RKO (cell line): ENCODE measurements around the gene POLR2C.
"Not testable (repeated sequence)": the region's sequence is repeated elsewhere in the genome, so short reads cannot be mapped to it uniquely, and the experiment has no call there.

ENCODE experiments used
- DNase-seq: peaks from one replicate; pipeline ENCODE4 v3.0.0-alpha.2; 2016; ENCODE audit warnings: low spot score

Gene POLR2C

DNA sequence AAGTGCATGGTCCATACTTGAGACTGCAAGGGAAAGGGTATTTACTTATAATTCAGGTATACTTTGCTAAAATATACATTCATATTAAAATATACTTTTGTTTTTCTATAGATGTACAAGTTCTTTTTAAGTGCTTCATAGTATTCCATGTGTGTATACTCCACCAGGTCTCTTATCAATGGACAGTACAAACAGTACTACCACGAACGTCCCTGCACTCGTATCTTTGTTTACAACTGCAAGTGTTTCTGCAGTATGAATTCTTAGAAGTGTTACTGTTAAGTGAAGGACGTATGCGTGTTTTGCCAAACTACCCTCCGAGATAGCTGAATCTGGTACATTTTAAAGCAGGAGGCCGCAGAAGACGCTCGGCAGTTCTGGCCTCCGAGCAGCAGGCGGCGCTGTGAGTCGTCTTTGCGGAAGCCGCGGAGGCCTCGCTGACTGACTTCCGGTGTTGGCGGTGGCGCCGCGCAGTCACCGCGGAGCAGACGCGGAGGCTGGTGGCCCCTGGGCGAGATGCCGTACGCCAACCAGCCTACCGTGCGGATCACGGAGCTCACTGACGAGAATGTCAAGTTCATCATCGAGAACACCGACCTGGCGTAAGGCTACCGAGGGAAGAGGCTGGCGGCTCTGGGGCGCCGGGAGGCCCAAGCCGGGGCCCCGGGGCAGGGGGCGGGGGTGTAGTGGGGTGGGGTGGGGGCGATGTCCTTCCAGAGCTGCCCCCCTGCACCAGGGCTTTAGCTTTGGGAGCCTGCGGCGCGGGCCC lies at the start of gene POLR2C:
POLR2C (plus strand) TSS at position 471 of the 769 bp plus-strand sequence; CDS start at position 517, 46 bp downstream.
- peak; percentile 88 for DNase-seq

DNA sequence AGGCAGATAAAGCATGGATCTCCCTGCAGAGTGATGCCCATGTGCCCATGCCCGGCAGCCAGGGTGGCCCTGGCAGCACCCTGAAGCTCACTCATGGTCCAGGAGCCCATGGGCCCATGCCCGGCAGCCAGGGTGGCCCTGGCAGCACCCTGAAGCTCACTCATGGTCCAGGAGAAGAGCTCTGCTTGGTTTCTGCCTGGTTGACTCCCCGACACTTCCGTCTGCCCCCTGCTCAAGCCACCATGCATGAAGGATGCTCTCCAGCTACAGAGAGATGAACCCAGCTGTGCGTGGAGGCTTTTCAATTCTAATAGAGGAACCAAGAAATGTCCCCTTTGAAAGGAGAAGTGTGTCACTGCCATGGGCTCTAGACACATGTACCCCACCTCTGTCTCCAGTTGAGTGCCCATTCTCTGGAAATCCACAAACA lies 49.2 kb upstream of the POLR2C start:
- DNase-seq, result no peak

DNA sequence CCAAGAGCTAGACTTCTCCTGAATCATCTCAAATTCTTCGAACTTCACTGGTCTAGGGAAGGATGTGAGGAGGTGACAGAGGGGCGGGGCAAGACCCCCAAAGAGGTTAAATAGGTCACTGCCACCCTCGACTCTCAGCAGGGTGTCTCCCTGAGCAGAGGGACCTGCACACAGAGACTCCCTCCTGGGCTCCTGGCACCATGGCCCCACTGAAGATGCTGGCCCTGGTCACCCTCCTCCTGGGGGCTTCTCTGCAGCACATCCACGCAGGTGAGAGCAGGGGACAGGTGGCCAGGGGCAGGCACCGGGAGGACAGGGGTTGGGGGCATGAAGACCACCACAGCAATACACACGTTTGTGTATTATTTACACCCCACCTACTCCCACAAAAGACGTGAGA lies 48.7 kb upstream of the POLR2C start:
- no peak for DNase-seq

DNA sequence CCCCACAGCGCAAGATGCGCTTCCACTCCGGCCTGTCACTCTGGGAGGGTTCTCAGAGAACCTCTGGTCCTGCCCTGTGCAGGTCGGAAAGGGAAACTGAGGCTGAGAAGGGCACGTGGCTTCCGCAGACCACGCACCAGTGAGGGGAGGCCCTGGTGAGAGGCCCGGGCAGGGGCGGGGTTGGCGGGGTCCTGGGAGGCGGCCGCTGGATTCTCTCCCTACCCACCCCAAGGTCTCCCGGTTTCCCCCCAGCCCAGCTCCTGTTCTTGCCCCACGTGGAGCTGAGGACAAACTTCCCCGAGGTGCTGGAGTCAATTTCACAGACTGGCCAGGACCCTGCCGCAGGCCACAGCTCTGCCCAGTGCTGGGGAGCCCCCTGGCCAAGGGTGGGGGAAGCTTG lies 46.4 kb upstream of the POLR2C start:
- no peak for DNase-seq

GRCh38 chr16:57419506-57419905 lies 43.0 kb upstream of the POLR2C start:
- DNase-seq, result no peak

DNA sequence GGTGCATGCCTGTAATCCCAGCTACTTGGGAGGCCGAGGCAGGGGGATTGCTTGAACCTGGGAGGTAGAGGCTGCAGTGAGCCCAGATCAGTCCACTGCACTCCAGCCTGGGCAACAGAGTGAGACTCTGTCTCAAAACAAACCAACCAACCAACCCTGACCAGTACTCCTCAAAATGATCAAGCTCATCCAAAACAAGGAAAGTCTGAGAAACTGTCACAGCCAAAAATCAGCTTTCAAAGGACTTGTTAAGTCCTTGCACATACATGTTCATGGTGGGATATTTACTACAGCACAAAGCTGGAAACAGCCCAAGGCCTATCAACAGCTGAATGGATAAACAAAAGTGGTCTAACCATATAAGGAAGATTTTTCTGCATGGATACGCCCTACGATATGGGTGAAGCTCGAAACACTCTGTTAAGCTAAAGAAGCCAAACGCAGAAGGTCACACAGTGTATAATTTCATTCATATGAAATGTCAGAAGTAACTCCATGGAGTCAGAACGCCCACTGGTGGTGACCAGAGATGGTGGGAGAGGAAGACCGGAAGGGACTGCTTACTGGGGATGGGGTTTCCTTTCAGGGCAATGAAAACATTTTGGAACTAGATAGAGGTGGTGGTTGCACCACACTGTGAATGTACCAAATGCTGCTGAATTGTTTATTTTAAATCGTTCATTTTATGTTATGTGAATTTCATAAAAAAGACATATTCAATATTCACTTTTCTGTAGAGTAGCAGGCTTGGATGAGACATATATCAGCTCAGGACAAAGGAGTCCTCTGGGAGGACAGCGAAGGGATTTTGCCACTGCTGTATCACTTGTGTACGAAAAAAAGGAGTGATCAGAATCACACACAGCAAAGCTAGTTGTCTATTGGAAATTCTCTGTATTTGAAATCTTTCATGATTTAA lies 40.2 kb upstream of the POLR2C start:
- DNase-seq, result peak; percentile 68

DNA sequence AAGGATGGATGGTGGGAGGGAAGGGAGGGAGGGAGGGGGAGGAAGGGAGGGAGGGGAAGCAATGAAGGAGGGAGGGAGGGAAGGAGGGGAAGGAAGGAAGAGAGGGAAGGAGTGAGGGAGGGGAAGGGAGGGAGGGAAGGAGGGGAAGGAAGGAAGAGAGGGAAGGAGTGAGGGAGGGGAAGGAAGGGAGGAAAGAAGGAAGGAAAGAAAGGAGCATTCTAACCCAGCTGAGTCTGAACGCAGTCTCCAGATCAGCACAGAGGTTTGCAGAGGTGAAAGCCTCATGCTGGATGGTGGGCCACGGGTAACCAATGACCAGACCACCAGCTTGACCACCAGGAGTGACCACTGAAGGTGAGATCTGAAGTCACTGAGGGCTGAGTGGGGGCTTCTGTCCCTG lies 39.3 kb upstream of the POLR2C start:
- no peak for DNase-seq

DNA sequence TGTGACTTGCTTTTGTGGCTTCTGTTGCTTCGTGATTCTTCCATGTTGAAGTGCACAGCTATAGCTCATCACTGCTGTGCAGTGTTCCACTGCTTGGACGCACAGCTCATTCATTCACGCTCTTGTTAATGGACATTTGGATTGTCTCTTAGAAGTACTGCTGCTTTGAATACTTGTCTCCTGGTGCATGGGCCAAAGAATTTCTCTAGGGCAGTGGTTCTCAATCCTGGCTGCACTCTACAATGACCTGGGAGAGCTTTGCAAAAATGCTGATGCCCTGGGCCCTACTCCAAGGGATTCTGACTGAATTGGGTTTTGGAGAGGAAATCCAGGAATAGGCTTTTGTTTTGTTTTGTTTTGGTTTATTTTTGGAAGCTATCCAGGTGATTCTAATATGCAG lies 37.9 kb upstream of the POLR2C start:
- no peak for DNase-seq

- DNase-seq, result no peak
Observed at GRCh38 chr16:57426356-57426755, 36.1 kb upstream of the POLR2C start.

DNA sequence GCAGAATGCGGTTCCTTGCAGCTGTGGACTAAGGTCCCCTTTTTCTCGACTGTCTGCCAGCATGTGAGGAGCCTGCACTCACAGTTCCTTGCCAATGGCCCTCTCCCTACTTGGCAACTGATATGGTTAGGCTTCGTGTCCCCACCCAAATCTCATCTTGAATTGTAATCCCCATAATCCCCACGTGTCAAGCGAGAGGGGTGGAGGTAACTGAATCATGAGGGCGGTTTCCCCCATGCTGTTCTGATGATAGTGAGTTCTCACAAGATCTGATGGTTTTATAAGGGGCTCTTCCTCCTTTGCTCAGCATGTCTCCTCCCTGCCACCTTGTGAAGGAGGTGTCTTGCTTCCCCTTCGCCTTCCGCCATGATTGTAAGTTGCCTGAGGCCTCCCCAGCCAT lies 35.2 kb upstream of the POLR2C start:
- no peak for DNase-seq

GRCh38 chr16:57427824-57428223 lies 34.7 kb upstream of the POLR2C start:
- no peak for DNase-seq

GRCh38 chr16:57430955-57431354 lies 31.5 kb upstream of the POLR2C start:
- no peak for DNase-seq

- no peak for DNase-seq
Observed at GRCh38 chr16:57432505-57432904, 30.0 kb upstream of the POLR2C start.

DNA sequence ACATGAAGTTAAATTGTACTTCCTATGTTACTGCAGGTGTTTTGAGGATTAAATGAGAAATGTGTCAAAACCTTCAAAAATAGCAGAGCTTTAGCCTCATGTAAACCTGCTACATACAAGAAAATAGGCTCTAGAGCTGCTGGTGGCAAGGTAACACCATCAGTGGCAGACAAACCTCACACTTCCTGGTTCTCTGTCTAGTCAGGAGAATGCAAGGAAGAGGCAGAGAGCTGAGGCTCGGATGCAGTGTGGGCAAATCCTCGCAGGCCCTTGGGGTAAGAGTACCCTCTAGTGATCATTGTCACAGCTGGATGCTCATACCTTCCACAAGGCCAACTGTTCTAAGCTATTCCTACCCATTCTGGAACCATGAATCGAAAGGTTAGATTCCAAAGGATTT lies 29.5 kb upstream of the POLR2C start:
- DNase-seq, result no peak

DNA sequence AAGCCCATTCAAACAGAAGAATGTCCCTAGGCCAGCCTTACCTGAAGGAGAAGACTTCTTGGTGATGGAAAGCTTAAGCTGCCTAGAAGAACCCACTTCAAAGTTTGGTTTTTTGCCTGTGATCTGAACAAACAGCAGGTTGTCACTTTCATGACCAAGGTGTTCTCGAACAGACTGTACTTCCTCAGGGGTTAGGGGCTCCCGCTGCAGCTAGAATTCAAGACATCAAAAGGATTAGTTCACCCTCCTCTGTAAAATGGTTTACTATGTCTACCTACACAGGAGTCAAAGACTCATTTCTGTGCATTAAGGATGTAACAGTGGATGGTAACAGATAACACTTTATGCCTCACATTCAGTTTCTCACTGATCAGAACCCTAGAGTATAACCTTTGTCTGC lies 28.5 kb upstream of the POLR2C start:
- DNase-seq, result no peak

DNA sequence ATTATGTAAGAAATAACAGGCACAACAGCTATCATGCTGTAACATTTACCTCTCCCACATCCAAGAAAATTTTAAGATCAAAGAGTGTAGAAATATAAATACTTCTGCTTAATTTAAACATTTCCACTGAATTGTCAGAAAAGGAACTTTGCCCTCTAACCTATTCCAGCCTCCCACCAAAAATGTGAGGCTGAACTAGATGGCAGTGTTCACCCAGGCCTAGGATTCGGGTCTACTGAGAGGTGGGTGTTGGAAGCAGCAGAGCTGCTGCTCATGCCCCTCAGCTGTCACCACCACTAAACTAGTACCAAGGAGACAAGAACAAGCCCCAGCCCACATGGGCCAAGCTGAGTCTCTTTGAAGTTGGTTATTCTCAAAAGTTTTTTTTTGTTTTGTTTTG lies 26.6 kb upstream of the POLR2C start:
- DNase-seq, result no peak

GRCh38 chr16:57439947-57440346 lies 22.5 kb upstream of the POLR2C start:
- not testable (repeated sequence) for DNase-seq

GRCh38 chr16:57440551-57440950 lies 21.9 kb upstream of the POLR2C start:
- not testable (repeated sequence) for DNase-seq

DNA sequence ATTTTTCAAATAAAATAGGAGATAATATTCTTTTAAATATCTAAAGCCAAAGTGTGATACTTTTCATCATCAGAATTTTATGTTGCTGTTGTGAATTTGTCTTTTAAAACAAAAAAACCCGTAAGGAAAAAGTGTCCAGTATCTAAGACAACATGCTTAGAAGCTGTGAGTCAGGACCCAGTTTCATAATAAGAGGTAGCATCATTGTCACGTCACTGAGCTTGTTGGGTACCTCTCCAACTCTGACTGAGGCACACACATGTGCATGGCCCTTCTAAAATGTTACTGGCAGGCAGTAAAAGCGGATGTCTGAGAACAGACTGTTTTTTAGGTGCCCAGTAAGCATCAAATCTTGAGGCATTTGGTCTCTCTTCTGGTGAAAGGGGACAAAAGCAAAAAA lies 17.8 kb upstream of the POLR2C start:
- no peak for DNase-seq

DNA sequence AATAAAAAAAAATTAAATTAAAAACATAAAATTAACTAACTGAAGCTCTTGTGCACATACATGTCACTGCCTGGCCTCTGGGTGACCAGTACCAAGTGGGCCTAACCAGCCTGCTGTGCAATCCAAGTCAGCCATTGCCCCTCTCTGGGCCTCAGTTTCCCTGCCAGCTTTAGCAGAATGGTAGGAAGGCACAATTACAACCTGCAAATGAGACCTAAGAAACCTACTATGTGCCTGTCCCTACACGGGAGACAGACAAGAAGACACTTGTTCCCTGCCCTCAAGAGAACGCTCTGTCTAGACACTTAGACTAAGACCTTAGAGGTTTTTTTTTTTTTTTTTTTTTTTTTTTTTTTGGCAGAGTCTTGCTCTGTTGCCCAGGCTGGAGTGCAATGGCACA lies 17.0 kb upstream of the POLR2C start:
- no peak for DNase-seq

- peak; percentile 65 for DNase-seq
Observed at GRCh38 chr16:57446531-57447185, 15.8 kb upstream of the POLR2C start.

DNA sequence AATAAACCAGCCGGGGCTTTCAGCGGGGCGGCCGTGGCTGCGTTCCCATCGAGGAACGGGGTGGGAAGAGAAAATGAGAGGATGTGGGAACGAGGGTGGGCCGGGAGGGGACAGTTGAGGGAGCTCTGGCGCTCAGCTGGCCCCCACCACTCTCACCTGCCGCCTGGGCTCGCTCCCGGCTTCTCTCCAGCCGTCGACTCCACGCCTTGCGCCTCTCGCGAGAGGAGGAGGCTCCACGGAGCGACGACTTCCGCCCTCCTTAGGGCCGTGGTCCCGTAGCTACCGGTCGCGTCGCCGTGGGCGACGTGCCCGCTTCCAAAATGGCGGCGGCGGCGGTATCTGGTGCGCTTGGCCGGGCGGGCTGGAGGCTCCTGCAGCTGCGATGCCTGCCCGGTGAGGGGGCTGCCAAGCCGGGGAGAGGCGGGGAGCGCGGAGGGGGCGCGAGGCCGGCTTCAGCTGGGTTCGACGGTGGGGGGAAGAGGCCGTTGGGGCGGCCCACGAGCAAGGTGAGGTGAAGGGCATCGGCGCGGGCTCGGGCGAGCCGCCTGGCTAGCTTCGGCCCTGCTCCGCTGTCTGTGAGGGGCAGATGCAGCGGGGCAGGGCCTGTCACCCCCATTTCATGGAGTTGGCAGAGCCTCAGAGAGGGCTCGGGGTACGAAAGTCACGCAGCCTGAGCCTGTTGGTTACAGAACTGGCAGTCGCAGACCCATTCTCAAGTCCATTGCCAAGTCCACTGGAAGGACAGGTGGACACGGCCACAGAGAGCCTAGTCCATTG lies 15.1 kb upstream of the POLR2C start, which contains the start of the genes CIAPIN1 and COQ9:
CIAPIN1 (minus strand) TSS at position 200 of the 777 bp plus-strand sequence. CDS start 6,457 bp downstream, outside the sequence.
COQ9 (plus strand) TSS at position 294 of the 777 bp plus-strand sequence; CDS start at position 321, 27 bp downstream.
- DNase-seq, result peak; percentile 88
